IPS-15b (cell line): Measurements from ENCODE around the gene PRDM2.
"Not testable (repeated sequence)": the region's sequence is repeated elsewhere in the genome, so short reads cannot be mapped to it uniquely, and the experiment has no call there.

Experiments used
- H3K27me3 ChIP-seq: one replicate; pipeline ENCODE4 v1.6.1; 2013; ENCODE audit warnings: low read length; ENCODE audit not compliant: control insufficient read depth, insufficient read depth
- H3K36me3 ChIP-seq: one replicate; pipeline ENCODE4 v1.6.1; 2013; ENCODE audit warnings: low read length; ENCODE audit not compliant: control insufficient read depth, insufficient read depth
- H3K4me1 ChIP-seq: one replicate; pipeline ENCODE4 v1.6.1; 2013; ENCODE audit warnings: mild to moderate bottlenecking, low read length; ENCODE audit not compliant: control insufficient read depth, insufficient read depth
- H3K4me3 ChIP-seq: one replicate; pipeline ENCODE4 v1.5.1; 2013; ENCODE audit warnings: low read depth, low read length
- H3K9ac ChIP-seq: one replicate; pipeline ENCODE4 v1.6.1; 2013; ENCODE audit warnings: low read depth, mild to moderate bottlenecking, low read length
- H3K9me3 ChIP-seq: one replicate; pipeline ENCODE4 v1.6.1; 2013; ENCODE audit warnings: mild to moderate bottlenecking, low read length; ENCODE audit not compliant: control insufficient read depth, insufficient read depth

PRDM2 gene

GRCh38 chr1:13701271-13701640 lies 1.3 kb downstream of the PRDM2 start:
- Histone ChIP-seq H3K4me1 (no peaks in the 10 kb centered on the region), H3K4me3 (peak overlapping the region; percentile 66), H3K9ac (no peak overlapping the region), H3K9me3 (no peaks in the 10 kb centered on the region), H3K27me3 (peaks cover 34% of the 10 kb centered on the region), H3K36me3 (no peaks in the 10 kb centered on the region)

DNA sequence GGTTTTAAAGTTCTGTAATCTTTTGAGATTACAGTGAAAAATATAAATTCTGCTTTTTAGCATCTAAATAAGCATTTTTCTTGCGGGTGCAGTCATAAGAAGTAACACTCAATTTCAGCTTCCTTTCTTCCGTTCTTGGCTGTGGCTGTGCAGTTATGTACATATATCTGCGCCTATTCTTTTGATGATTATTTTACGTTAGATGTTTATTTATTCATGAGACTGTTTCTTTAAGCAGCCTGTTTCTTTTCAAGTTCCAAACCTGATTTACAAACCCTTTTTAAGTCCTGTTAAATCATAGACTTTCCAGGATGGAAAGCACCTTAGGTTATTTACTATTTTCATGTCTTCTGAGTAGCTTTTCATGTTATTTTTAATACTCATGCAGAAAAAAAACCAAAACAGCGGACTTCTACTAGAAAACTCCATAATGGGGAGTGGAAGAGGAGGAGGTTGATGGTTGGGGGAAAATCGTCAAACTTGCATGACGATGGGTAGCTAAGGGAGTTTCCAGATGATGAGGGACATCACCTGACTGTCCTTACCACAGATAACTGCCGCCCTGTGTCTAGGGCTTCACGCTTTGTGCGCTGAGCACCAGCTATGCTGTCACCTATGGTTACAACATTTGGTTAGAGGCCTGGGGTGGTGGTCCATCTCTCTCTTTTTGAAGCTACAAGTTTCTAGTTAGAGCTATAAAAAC lies 2.6 kb downstream of the PRDM2 start:
- H3K9ac ChIP-seq: no peak overlapping the region
- H3K27me3 ChIP-seq: peaks cover 27% of the 10 kb centered on the region
- no peaks in the 10 kb centered on the region for H3K4me1 ChIP-seq
- no peak overlapping the region for H3K4me3 ChIP-seq
- H3K9me3 ChIP-seq: no peaks in the 10 kb centered on the region
- H3K36me3 ChIP-seq: no peaks in the 10 kb centered on the region

DNA sequence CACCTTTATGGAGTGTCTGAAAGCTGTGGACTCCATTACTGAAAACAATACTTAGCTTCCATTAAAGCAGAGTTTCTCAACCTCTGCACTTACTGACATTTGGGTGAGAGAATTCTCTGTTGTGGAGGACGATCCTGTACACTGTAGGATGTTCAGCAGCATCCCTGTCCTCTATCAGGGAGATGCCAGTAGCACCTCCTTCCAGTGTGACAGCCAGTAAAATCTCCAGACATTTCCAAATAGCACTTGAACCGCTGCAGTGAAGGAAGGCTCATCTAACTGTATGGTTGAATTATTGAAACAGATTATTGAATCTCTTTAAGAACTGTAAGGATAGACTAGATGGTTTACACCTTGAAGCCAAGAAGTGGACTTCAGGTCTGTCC lies 3.1 kb downstream of the PRDM2 start:
- H3K27me3 ChIP-seq: peaks cover 27% of the 10 kb centered on the region
- no peak overlapping the region for H3K4me3 ChIP-seq
- no peak overlapping the region for H3K9ac ChIP-seq
- no peaks in the 10 kb centered on the region for H3K4me1 ChIP-seq
- H3K36me3 ChIP-seq: no peaks in the 10 kb centered on the region
- no peaks in the 10 kb centered on the region for H3K9me3 ChIP-seq

GRCh38 chr1:13703558-13704490 lies 3.8 kb downstream of the PRDM2 start:
- no peaks in the 10 kb centered on the region for H3K4me1 ChIP-seq
- H3K27me3 ChIP-seq: peaks cover 27% of the 10 kb centered on the region
- no peak overlapping the region for H3K4me3 ChIP-seq
- H3K36me3 ChIP-seq: no peaks in the 10 kb centered on the region
- no peaks in the 10 kb centered on the region for H3K9me3 ChIP-seq
- H3K9ac ChIP-seq: no peak overlapping the region

DNA sequence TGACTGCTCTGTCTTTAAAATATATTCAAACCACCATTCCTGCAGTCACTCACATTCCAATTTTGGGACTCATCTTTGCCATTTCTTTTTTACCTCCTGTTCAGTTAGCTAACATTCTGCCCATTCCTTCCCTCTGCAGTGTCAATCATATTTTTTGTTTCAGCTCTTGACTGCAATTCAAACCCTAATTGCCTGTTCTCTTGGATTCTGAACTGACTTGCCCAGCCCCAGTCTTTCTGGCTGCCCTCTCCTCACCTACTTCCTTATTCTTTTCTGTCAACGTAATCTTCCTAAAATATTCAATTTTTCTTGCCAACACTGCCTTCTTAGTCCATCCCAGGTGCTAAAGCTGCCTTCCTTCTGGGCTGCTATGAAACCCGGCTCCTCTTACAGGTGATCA lies 6.1 kb downstream of the PRDM2 start:
- peaks cover 12% of the 10 kb centered on the region for H3K27me3 ChIP-seq
- no peak overlapping the region for H3K4me3 ChIP-seq
- H3K9ac ChIP-seq: no peak overlapping the region
- H3K9me3 ChIP-seq: no peaks in the 10 kb centered on the region
- H3K4me1 ChIP-seq: no peaks in the 10 kb centered on the region
- no peaks in the 10 kb centered on the region for H3K36me3 ChIP-seq

DNA sequence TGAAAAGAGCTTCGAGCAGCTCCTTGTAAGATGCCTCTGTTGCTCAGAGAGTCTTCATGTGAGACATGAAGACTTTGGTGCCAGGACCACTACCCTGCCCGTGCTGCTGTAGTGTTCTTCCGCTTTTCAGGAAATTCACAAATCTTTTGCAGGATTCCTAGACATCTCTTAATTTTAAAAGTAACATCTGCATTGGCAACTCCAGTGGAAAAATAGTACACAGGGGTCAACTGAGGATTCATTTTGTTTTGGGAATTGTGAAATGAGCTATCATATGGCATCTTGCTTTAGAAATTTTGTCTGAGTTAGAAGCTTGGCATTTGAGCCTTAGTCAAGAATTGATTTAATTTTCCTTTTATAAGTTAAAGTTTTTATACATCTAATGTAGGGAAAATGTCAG lies 7.2 kb downstream of the PRDM2 start:
- H3K4me1 ChIP-seq: no peaks in the 10 kb centered on the region
- H3K27me3 ChIP-seq: peaks cover 3% of the 10 kb centered on the region
- no peaks in the 10 kb centered on the region for H3K36me3 ChIP-seq
- H3K9me3 ChIP-seq: no peaks in the 10 kb centered on the region
- no peak overlapping the region for H3K9ac ChIP-seq
- H3K4me3 ChIP-seq: no peak overlapping the region

GRCh38 chr1:13708380-13708982 lies 8.5 kb downstream of the PRDM2 start:
- no peaks in the 10 kb centered on the region for H3K27me3 ChIP-seq
- no peaks in the 10 kb centered on the region for H3K4me1 ChIP-seq
- no peaks in the 10 kb centered on the region for H3K36me3 ChIP-seq
- no peaks in the 10 kb centered on the region for H3K9me3 ChIP-seq
- H3K9ac ChIP-seq: no peak overlapping the region
- no peak overlapping the region for H3K4me3 ChIP-seq

GRCh38 chr1:13710086-13710485 lies 10.1 kb downstream of the PRDM2 start:
- no peak overlapping the region for H3K4me3 ChIP-seq
- no peaks in the 10 kb centered on the region for H3K4me1 ChIP-seq
- no peaks in the 10 kb centered on the region for H3K36me3 ChIP-seq

GRCh38 chr1:13714851-13715250 lies 14.9 kb downstream of the PRDM2 start:
- Histone ChIP-seq H3K36me3 (no peaks in the 10 kb centered on the region), H3K4me1 (no peaks in the 10 kb centered on the region), H3K9me3 (no peaks in the 10 kb centered on the region), H3K9ac (no peak overlapping the region), H3K4me3 (no peak overlapping the region), H3K27me3 (peaks cover 19% of the 10 kb centered on the region)

More at GRCh38 chr1:13710086-13710485, 10.1 kb downstream of the PRDM2 start:
- Histone ChIP-seq H3K9ac (no peak overlapping the region), H3K27me3 (no peaks in the 10 kb centered on the region), H3K9me3 (no peaks in the 10 kb centered on the region)

DNA sequence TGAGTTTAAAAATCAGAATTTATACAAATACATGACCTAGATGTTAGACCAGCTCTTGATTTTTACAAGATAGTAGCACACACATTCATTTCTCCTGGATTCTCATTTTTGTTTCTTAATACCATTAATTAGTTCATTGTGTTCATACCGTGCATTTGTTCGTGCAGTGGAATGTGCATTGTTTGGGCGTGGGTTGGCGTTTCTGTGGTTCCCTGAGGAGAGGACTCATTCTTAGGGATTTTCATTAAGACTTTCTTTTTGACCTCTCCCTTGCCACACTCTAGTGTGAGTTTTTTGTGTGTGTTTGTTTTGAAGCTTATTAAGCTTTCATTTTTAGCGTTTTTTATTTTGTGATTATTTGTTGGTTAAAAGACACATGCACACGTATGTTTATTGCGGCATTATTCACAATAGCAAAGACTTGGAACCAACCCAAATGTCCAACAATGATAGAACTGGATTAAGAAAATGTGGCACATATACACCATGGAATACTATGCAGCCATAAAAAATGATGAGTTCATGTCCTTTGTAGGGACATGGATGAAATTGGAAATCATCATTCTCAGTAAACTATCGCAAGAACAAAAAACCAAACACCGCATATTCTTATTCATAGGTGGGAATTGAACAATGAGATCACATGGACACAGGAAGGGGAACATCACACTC lies 15.8 kb downstream of the PRDM2 start:
- H3K4me3 ChIP-seq, H3K9me3 ChIP-seq, H3K4me1 ChIP-seq, H3K9ac ChIP-seq, H3K36me3 ChIP-seq: not testable (repeated sequence)
- H3K27me3 ChIP-seq: peaks cover 28% of the 10 kb centered on the region

DNA sequence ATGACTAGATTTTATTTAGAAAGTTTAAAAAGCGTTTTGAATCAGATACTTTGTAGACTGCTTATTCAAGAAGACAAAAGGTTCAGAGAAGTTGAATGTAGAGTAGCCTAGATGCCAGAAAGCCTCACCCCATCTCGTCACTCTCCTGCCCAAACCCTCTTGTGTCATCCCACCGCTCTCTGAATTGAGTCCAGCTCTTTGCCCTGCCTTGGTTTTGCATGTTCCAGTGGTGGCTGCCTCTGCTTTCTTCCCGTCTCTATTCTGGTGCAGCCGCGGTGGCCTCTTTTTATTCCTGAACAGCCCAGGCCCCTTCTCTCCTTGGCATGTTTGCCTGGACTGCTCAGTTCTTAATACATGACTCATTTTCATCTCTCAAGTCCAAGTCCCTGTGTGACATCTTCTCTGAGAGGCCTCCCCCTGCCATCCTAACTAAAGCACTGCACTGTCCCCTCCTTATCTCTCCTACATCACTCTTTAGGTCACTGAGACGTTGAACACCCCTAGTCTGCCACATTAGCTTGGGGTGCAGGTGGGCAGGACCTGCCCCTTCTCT lies 22.9 kb downstream of the PRDM2 start:
- H3K27me3 ChIP-seq: peaks cover 87% of the 10 kb centered on the region
- no peaks in the 10 kb centered on the region for H3K36me3 ChIP-seq
- H3K4me1 ChIP-seq: peaks cover 3% of the 10 kb centered on the region
- no peak overlapping the region for H3K9ac ChIP-seq
- H3K4me3 ChIP-seq: no peak overlapping the region
- no peaks in the 10 kb centered on the region for H3K9me3 ChIP-seq
